Measurements from ENCODE around the gene CENPP. TPM values are rescaled to one million over a fixed set of nuclear protein-coding genes. Genes with fewer than 3 reads are reported as not detected.

Gene CENPP
- total RNA-seq, 1 experiment from 2014 or later = 8.3 TPM

DNA sequence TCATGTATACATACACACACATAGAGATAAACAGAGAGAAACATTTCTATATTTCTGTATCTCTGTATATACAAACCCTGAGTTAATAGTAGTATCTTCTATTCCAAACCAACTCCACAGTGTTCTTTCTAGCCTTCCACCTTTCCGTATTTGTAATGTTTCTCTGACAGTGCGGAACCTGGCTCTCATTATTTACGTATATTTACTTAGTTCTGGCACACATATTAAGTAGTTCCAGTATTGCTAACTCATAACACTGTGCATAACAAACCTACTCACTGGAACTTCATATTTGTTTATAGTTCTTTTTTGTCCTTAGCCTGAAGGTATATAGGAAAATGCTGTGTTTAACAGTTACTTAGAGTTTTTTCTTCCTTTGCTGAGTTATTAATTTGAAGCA, 72.1 kb downstream of the CENPP start:
- Histone ChIP-seq H3K27ac (ENCODE audit: low read length) (no peak overlapping the region), H3K4me1 (ENCODE audit: insufficient read depth, low read length) (no peaks in the 10 kb centered on the region), H3K9me3 (ENCODE audit: low read length) (no peaks in the 10 kb centered on the region), H3K79me2 (ENCODE audit: low read length) (no peaks in the 10 kb centered on the region), H2AFZ (ENCODE audit: low read length) (no peak overlapping the region), H3K9ac (ENCODE audit: low read length) (no peak overlapping the region), H3K9me2 (replicated peaks; ENCODE audit: low read length) (no peaks in the 10 kb centered on the region), H3K4me2 (ENCODE audit: low read length) (no peak overlapping the region), H3K4me3 (ENCODE audit: low read length) (no peak overlapping the region), H4K20me1 (ENCODE audit: low read length) (no peaks in the 10 kb centered on the region), H3K27me3 (ENCODE audit: low read length) (no peaks in the 10 kb centered on the region), H3F3A (ENCODE audit: low read length, unreplicated experiment) (no peaks in the 10 kb centered on the region), H3K36me3 (ENCODE audit: low read depth, low read length) (no peaks in the 10 kb centered on the region)
- DNase-seq (no peak), ATAC-seq (no peak)
- BruUV-seq (replicated peaks) = no TSS peak
- intact Hi-C loops (cut with micrococcal nuclease) = no loop called here
- CTCF ChIA-PET = no interaction called here
- POLR2A ChIA-PET (ENCODE audit: unreplicated experiment) = no interaction called here
- TF ChIP-seq EZH2 (IDR thresholded peaks at IDR 0.05; ENCODE audit: low read length, unreplicated experiment) = no peak
- TF ChIP-seq, protein P1, sequence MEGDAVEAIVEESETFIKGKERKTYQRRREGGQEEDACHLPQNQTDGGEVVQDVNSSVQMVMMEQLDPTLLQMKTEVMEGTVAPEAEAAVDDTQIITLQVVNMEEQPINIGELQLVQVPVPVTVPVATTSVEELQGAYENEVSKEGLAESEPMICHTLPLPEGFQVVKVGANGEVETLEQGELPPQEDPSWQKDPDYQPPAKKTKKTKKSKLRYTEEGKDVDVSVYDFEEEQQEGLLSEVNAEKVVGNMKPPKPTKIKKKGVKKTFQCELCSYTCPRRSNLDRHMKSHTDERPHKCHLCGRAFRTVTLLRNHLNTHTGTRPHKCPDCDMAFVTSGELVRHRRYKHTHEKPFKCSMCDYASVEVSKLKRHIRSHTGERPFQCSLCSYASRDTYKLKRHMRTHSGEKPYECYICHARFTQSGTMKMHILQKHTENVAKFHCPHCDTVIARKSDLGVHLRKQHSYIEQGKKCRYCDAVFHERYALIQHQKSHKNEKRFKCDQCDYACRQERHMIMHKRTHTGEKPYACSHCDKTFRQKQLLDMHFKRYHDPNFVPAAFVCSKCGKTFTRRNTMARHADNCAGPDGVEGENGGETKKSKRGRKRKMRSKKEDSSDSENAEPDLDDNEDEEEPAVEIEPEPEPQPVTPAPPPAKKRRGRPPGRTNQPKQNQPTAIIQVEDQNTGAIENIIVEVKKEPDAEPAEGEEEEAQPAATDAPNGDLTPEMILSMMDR (conservative IDR thresholded peaks at IDR 0.05; ENCODE audit: low read depth, low read length) = no peak
- no peak for TF ChIP-seq EZH2phosphoT487 (IDR thresholded peaks at IDR 0.05; ENCODE audit: borderline replicate concordance, low read length)

GRCh38 chr9:92402360-92402759, 76.6 kb downstream of the CENPP start:
- DNase-seq = no peak
- no peaks in the 10 kb centered on the region for H3F3A ChIP-seq (ENCODE audit: low read length, unreplicated experiment)
- TF ChIP-seq EZH2 (IDR thresholded peaks at IDR 0.05; ENCODE audit: low read length, unreplicated experiment) (no peak), EZH2phosphoT487 (IDR thresholded peaks at IDR 0.05; ENCODE audit: borderline replicate concordance, low read length) (no peak)
- TF ChIP-seq, protein P1 (conservative IDR thresholded peaks at IDR 0.05; ENCODE audit: low read depth, low read length) = no peak
- H3K4me1 ChIP-seq (ENCODE audit: insufficient read depth, low read length) = no peaks in the 10 kb centered on the region
- ChIA-PET POLR2A (ENCODE audit: unreplicated experiment) (no interaction called here), CTCF (no interaction called here)
- no peak overlapping the region for H3K4me2 ChIP-seq (ENCODE audit: low read length)
- no peaks in the 10 kb centered on the region for H3K27me3 ChIP-seq (ENCODE audit: low read length)
- BruUV-seq (replicated peaks) = no TSS peak
- no peak overlapping the region for H2AFZ ChIP-seq (ENCODE audit: low read length)
- no peak for ATAC-seq
- intact Hi-C loops (cut with micrococcal nuclease) = no loop called here
- no peaks in the 10 kb centered on the region for H3K9me3 ChIP-seq (ENCODE audit: low read length)
- no peaks in the 10 kb centered on the region for H3K79me2 ChIP-seq (ENCODE audit: low read length)
- no peaks in the 10 kb centered on the region for H3K9me2 ChIP-seq (replicated peaks; ENCODE audit: low read length)
- H3K27ac ChIP-seq (ENCODE audit: low read length) = no peak overlapping the region
- H3K9ac ChIP-seq (ENCODE audit: low read length) = no peak overlapping the region
- H4K20me1 ChIP-seq (ENCODE audit: low read length) = no peaks in the 10 kb centered on the region
- H3K4me3 ChIP-seq (ENCODE audit: low read length) = no peak overlapping the region
- no peaks in the 10 kb centered on the region for H3K36me3 ChIP-seq (ENCODE audit: low read depth, low read length)

DNA sequence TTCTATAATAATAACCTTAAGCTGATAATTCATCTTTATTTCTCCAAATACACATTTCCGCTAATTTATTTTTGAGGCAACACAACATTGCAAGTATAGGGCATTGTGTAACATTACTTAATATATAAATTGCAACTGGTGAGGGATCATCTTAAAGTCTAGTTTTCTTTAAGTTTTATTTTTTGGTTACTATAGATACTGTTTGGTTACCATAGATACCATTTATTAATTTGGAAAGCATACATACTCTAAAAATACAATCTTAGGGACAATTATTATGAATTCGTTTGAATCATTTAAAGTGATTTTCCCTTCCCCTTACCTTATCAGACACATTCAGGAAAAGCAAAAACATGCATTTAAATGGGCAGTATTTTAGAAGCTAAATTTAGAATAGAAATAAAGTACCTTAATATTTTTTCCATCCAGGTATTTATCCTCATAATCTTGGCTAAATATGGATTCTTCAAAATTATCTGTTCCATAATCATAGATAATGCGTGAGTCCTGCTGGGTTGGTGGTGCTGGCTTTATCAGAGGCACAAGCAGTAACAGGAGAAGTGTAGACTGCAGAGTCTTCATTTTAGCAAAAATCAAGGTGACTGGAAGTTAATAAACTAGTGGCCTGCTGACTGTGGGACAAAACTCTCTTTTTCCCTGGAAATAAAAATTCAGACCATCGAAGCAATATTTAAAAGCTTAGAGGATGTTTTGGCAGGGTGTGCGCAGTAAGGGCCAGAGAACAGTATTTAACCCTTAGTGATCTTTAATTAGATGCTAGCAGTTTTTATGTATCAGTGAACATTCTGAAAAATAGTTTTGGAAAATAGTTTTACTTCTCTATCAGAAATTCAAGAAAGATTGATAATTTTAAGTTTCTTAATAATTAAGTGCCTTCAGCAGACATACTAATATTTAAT, 77.3 kb downstream of the CENPP start:
- H3K4me1 ChIP-seq (ENCODE audit: insufficient read depth, low read length) = no peaks in the 10 kb centered on the region
- no peaks in the 10 kb centered on the region for H3F3A ChIP-seq (ENCODE audit: low read length, unreplicated experiment)
- DNase-seq (no peak), ATAC-seq (no peak)
- POLR2A ChIA-PET (ENCODE audit: unreplicated experiment) = no interaction called here
- intact Hi-C loops (cut with micrococcal nuclease) = no loop called here
- CTCF ChIA-PET = no interaction called here
- no peak for TF ChIP-seq EZH2phosphoT487 (IDR thresholded peaks at IDR 0.05; ENCODE audit: borderline replicate concordance, low read length)
- TF ChIP-seq, protein P1 (conservative IDR thresholded peaks at IDR 0.05; ENCODE audit: low read depth, low read length) = no peak
- no peak for TF ChIP-seq EZH2 (IDR thresholded peaks at IDR 0.05; ENCODE audit: low read length, unreplicated experiment)
- no peak overlapping the region for H3K27ac ChIP-seq (ENCODE audit: low read length)
- no peaks in the 10 kb centered on the region for H3K36me3 ChIP-seq (ENCODE audit: low read depth, low read length)
- H2AFZ ChIP-seq (ENCODE audit: low read length) = no peak overlapping the region
- H3K4me3 ChIP-seq (ENCODE audit: low read length) = no peak overlapping the region
- H3K9me3 ChIP-seq (ENCODE audit: low read length) = no peaks in the 10 kb centered on the region
- BruUV-seq (replicated peaks) = no TSS peak
- no peak overlapping the region for H3K4me2 ChIP-seq (ENCODE audit: low read length)
- no peaks in the 10 kb centered on the region for H3K9me2 ChIP-seq (replicated peaks; ENCODE audit: low read length)
- no peaks in the 10 kb centered on the region for H3K27me3 ChIP-seq (ENCODE audit: low read length)
- no peaks in the 10 kb centered on the region for H4K20me1 ChIP-seq (ENCODE audit: low read length)
- H3K79me2 ChIP-seq (ENCODE audit: low read length) = no peaks in the 10 kb centered on the region
- H3K9ac ChIP-seq (ENCODE audit: low read length) = no peak overlapping the region

All from PC-3 (cell line).